DMS153 treated with DMSO at 0.1 percent for 48 hours (cell line): ENCODE data around the gene DNAH3.
"Not testable (repeated sequence)": the region's sequence is repeated elsewhere in the genome, so short reads cannot be mapped to it uniquely, and the experiment has no call there.

ENCODE experiments used
- DNase-seq: peaks from one replicate; lab custom pipeline; 2025; ENCODE audit not compliant: unreplicated experiment; lab: John Stamatoyannopoulos, UW

Gene DNAH3

GRCh38 chr16:21169249-21169981 lies 18.8 kb upstream of the DNAH3 start:
- no peak for DNase-seq

GRCh38 chr16:21167929-21168602 lies 17.4 kb upstream of the DNAH3 start:
- no peak for DNase-seq

GRCh38 chr16:21167360-21167759 lies 16.7 kb upstream of the DNAH3 start:
- no peak for DNase-seq

- DNase-seq, result no peak
Measured at GRCh38 chr16:21166561-21166961, 15.9 kb upstream of the DNAH3 start.

- no peak for DNase-seq
Measured at GRCh38 chr16:21164521-21165168, 14.0 kb upstream of the DNAH3 start.

- DNase-seq, result no peak
Measured at GRCh38 chr16:21163576-21163975, 12.9 kb upstream of the DNAH3 start.

- DNase-seq, result no peak
Measured at GRCh38 chr16:21162661-21163151, 12.1 kb upstream of the DNAH3 start.

GRCh38 chr16:21161211-21161610 lies 10.6 kb upstream of the DNAH3 start:
- no peak for DNase-seq

GRCh38 chr16:21160276-21160675 lies 9.6 kb upstream of the DNAH3 start:
- DNase-seq, result no peak

- DNase-seq, result no peak
Measured at GRCh38 chr16:21159281-21159951, 8.8 kb upstream of the DNAH3 start.

- peak; percentile 35 for DNase-seq
Measured at GRCh38 chr16:21158208-21159110, 7.8 kb upstream of the DNAH3 start, which contains the start of gene LDAF1. Gene LDAF1, plus strand, starts transcription at chr16:21158674. Its CDS starts 2,509 bp downstream, at chr16:21161183.

- DNase-seq, result no peak
Measured at GRCh38 chr16:21157632-21158031, 7.0 kb upstream of the DNAH3 start.

GRCh38 chr16:21156767-21157467 lies 6.3 kb upstream of the DNAH3 start:
- peak; percentile 58 for DNase-seq

GRCh38 chr16:21156011-21156410 lies 5.4 kb upstream of the DNAH3 start:
- not testable (repeated sequence) for DNase-seq

- DNase-seq, result peak; percentile 7
Measured at GRCh38 chr16:21153124-21153729, 2.6 kb upstream of the DNAH3 start.

GRCh38 chr16:21152160-21153030 lies 1.7 kb upstream of the DNAH3 start:
- not testable (repeated sequence) for DNase-seq

- DNase-seq, result no peak
Measured at GRCh38 chr16:21145738-21146137, 4.9 kb downstream of the DNAH3 start.

GRCh38 chr16:21134053-21134452 lies 16.6 kb downstream of the DNAH3 start:
- DNase-seq, result no peak
